GM18508 (cell line): Measurements from ENCODE around the gene MYO1E.
A peak's percentile ranks its signal among the peaks of the same experiment; 100 is the strongest.
"Not testable (repeated sequence)": the region's sequence is repeated elsewhere in the genome, so short reads cannot be mapped to it uniquely, and the experiment has no call there.

Source experiments
- ATAC-seq: cut with Tn5 transposase; IDR thresholded peaks from one replicate; pipeline ENCODE4 v1.9.1; 2021; ENCODE audit warnings: moderate number of reproducible peaks; ENCODE audit not compliant: insufficient read depth, unreplicated experiment

The MYO1E gene

GRCh38 chr15:59372352-59373211, at the start of gene MYO1E:
Gene MYO1E (minus strand): TSS chr15:59372871. CDS start chr15:59372500, 371 bp downstream.
- peak; percentile 62 for ATAC-seq

- ATAC-seq, result no peak
These were observed 48.4 kb upstream of the MYO1E start for GRCh38 chr15:59420986-59421618.

DNA sequence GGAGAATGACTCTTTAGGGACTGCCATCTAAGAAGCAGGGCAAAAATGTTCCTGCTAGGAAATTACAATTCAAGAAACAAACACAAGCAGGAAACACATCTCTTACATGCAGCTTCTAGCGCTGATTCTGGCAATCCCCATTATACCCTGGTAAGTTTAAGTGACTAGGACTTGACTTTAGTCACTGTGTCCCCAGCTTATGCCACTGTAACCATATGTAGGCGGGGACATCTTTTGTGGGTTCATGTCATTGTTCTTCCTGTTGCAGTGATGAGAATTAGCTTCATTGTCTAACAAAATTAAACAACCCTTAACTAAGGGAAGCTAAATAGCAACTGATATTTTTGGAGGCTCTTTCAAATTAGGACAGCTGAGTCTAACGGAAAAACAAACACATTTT, 47.4 kb upstream of the MYO1E start:
- ATAC-seq, result no peak

DNA sequence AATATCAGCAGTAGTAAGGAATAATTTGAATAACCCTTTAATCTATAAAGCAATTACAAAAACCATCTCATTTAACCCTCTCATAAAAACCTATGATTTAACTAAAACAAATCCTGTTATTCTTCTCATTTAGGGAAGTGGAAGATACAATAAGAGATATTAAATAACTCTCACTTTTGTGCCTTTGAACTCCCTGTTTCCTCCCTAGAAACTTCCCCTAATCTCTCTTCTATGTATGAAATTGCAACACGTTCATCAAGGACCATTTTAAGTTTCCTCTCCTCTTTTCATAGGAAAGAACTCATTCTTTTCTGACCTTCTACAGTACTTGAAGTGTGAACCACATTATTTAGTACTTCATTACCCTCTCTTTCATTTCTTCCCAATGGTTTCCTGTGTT, 46.5 kb upstream of the MYO1E start:
- no peak for ATAC-seq

GRCh38 chr15:59416816-59417215, 44.1 kb upstream of the MYO1E start:
- no peak for ATAC-seq

- no peak for ATAC-seq
These were observed 40.9 kb upstream of the MYO1E start for GRCh38 chr15:59413577-59413976.

DNA sequence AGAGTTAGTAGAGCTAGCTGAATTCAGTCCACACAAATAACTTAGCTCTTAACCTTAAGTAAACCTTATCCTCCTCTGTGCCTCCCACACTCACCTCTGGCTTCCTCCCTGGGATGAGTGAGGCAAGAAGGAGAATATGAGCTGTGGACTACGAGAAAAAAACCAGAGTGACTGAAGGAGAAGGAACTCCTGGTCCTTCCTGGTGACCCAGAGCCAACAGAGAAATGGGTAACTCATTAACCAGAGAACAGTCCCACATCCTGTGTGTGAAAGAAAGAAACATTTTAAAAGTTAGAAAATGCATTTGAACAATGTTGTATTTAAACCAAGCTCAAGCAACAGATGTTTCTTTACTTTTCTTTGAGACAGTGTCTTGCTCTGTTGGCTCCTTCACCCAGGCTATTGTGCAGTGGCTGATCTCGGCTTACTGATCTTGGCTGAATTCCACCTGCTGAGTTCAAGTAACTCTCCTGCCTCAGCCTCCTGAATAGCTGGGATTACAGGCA, 37.8 kb upstream of the MYO1E start:
- ATAC-seq, result no peak

- no peak for ATAC-seq
These were observed 35.3 kb upstream of the MYO1E start for GRCh38 chr15:59407946-59408345.

DNA sequence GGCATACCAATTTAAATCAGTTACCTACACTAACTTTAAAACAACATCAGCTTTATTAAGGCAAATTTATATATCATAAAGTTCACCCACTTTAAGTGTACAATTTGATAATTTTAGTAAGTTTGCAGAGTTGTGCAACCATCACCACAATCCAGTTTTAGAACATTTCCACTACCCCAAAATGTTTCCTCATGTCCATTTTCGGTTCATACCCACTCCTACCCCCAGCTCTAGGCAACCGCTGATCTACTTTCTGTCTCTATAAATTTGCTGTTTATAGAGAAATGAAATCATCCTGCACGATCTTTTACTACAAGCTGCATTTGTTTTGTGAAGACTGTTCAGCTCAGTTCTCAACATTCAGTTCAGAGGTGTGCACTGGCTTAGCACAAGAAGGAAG, 33.8 kb upstream of the MYO1E start:
- ATAC-seq, result no peak

GRCh38 chr15:59405079-59405478, 32.4 kb upstream of the MYO1E start:
- ATAC-seq, result no peak

DNA sequence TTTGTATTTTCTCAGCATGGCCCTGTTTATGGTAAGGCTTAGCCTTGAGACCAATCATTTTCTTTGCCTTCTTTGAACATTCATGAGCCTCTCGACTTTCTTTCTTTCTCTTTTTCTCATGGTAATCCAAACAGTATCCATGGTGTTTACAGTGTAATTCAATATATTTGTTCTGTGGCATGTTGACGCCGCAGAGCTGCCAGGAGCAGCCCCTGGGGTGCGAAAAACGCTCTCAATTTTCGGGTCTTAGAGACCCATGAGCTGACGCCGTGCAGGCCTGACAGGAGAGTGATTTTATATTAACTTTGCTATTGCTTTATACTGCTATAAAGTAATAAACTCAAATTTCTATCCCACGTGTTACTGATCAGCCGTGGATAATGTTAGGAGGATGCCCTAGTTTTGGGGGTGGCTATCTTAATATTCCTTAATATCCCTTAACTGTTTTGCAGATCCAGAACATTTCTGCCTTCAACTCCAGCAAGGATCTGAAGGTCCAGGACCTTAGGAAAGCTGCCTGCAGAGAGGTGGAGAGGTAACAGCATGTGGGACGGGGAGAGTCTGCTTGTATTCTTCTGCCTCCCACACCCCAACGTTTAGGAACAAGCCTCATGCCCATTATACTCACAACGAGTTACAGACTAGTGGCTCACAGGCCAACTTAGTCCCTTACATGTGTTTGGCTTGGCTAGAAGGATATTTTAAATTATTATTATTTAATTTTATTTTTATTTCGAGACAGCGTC, 29.3 kb upstream of the MYO1E start:
- no peak for ATAC-seq

DNA sequence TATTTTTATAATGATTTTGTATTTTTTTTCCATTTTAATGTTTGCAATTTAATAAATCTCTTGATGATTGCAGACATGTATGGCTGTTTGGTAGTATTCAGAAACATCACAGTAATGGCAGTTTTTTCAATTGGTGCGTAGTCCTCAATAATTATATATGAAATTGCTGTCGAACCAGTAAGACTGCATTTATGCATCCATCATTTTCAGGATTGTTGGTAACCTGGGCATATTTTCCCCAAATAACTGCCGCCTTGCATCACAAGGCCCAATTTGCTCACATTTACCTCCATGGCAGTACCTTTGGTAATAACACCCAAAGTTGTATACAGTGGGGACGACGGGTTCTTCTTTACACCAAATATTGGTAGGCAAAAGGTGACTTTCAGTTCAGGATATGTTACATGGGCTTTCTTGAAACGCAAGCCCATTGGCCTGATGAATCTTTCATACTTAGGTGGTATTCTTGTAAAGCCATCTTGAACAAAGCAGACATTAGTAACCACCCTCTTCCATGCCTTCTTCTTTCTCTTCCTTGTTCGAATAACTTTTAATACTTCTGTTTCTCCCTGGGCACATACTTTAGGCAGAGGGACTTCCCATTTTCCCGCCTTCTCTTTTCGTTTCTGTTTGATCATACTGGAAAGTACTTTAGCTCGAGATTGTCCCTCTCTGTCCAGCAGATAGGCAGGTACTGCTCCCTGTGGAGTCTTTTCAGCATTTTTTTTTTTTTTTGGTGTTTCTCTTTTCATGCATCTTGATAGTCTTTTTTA, 28.6 kb upstream of the MYO1E start:
- ATAC-seq, result not testable (repeated sequence)

- ATAC-seq, result no peak
These were observed 27.6 kb upstream of the MYO1E start for GRCh38 chr15:59400103-59400813.

DNA sequence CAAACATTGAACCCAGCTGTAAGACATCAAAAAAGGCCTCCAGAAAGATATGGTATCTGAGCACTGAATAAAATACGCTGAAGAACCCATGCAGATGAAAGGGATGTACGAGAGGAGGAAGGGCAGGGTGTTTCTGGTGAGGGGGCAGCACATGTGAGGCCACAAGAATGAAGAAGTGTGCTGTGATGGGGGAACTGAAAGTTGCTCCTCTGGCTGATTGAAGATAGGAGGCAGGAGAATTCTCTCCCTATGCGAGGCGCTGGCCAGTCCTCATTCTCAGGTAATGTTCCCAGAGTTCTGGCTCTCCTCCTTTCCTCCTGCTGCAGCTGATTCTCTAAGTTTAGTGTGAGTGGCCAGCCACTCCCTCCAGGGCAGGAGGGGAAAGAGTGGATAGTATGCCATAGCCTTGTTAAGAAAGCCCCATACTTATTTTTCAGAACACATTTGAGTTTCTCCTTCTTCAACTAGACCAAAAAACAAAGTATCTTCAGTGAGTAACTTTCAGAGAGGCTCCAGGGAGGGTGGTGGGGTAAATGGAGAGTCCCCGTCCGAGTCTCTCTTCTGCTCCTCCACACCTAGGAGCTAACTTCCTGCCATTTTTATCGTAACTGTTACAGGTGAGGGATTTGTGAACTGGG, 26.9 kb upstream of the MYO1E start:
- ATAC-seq, result peak; percentile 64

DNA sequence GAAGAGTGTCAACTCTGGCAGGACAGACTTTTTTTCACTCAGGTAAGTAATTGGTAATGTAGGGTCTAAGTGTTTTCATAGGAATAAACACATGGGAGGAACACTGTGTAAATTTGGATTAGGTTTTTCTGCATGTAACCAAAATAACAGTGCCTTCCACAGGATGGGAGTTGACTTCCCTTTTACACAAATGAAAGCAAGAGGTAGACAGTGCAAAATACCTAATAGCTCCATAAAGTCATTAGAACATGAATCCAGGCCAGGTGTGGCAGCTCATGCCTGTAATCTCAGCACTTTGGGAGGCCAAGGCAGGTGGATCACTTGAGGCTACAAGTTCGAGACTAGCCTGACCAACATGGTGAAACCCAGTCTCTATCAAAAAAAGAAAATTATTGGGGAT, 25.5 kb upstream of the MYO1E start:
- ATAC-seq, result no peak

DNA sequence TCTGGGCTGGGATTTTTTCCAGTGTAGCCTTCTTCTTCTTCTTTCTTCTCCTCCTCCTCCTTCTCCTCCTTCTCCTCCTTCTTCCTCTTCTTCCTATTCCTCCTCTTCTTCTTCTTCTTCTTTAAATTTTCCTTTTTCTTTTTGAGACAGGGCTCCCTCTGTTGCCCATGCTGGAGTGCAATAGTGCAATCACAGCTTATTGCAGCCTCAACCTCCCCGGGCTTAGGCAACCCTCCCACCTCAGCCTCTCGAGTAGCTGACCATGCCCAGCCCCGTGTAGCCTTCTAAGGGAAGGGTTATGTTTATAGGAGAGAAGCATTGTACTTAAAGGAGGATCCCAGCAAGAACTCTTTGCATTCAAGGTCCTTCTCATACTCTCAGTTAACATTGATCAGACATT, 24.0 kb upstream of the MYO1E start:
- no peak for ATAC-seq

DNA sequence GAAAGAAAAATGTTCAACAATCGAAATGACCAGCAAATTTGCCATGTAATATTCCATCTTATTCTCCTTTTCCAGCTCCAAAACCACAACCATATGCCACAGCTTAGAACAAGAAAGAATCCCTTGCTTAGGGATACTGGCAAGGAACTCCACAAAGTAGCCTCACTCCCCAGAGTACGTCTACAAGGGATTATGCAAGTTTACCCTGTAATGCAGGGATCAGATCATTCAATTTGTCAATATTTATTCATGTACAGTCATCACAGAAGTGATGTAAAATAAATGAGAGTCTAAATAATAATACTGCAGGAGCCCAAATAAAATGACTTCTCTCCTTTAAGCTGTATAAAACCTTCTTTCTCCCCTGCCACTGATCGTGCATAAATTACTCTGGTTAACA, 23.5 kb upstream of the MYO1E start:
- no peak for ATAC-seq

DNA sequence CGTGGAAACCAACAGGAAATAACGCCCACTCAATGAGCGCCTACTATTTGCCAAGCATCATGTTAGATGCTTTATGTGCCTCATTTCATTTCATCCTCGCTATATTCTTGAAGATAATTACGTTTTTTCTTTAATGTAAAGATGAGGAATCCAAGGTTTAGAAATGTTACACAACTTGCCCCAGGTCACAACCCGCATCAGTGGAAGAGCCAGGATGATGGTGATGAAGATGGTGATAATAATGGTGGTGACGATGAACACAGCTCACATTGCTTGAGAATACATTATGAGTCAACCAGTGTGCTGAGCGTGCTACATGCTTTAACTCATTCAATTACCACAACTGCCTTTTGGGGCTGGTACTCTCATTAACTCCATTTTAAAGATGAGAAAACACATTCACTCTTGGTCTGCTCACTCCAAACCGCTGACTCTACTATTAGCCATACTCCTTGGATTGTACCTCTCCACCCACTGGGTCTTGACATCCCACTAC, 21.5 kb upstream of the MYO1E start:
- no peak for ATAC-seq

DNA sequence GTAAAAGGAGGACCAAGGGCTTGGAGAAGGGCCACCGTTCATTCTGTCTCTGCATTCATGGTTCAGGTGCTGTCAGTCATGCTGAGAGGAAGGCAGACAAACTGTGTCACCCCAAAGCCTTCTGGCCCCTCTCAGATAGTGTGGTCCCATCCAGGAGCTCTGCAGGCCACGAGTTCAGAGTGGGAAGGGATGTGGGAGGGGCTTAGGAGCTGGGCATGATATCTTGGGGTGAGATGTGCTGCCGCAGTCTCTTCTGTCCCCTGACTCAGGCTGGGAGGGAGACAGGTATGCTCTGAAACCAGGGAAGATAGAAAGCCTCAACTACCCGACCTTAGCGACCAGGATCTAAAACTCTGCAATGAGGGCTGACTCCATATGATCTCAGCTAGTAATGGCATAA, 19.6 kb upstream of the MYO1E start:
- no peak for ATAC-seq
